GM19324 (cell line): ENCODE results near the gene PCSK2.

Source experiments
- ATAC-seq: cut with Tn5 transposase; IDR thresholded peaks from one replicate; pipeline ENCODE4 v1.9.1; 2021; ENCODE audit warnings: mild to moderate bottlenecking, moderate library complexity; ENCODE audit not compliant: unreplicated experiment, low FRiP score

PCSK2 gene

DNA sequence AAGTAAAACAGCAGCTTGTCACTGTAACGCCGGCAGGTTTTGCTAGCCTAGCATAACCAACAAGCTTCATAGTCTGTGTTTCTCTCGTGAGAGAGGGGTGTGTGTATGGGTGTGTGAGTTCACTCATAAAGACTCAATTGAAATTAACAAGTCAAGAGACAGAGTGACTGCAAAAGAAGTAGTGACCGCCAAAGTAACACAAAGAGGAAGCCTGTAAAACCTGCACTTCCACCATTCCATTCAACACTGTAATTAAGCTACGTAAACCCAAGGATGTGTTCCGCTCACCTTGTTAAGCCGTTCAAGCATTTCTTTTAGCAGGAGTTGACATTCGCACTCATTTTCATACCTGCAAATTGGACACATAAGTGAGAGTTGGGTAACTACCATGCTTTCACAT, 297.7 kb downstream of the PCSK2 start:
- ATAC-seq: no peak

GRCh38 chr20:17525132-17525531, 298.3 kb downstream of the PCSK2 start:
- no peak for ATAC-seq

DNA sequence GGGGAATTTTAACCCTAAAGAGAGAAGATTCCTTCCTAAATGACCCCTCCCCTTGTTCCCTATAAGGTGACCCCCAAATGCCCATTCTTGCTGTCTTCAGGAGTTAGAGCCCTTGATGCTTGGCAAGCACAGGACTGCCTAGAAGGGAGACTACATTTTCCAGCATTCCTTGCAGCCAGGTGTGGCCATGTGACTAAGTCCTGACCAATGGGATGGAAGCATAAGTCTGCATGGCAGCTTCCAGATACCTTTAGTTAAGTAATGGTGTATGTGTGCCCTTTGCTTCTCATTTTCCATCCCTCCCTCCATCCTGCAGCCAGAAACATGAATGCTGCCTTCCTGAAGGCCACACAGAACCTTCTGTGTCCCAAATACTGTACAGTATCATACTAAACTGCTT, 298.8 kb downstream of the PCSK2 start:
- ATAC-seq: no peak

GRCh38 chr20:17529586-17529985, 302.7 kb downstream of the PCSK2 start:
- ATAC-seq: no peak

- ATAC-seq: no peak
Observed at GRCh38 chr20:17530153-17530552, 303.3 kb downstream of the PCSK2 start.

DNA sequence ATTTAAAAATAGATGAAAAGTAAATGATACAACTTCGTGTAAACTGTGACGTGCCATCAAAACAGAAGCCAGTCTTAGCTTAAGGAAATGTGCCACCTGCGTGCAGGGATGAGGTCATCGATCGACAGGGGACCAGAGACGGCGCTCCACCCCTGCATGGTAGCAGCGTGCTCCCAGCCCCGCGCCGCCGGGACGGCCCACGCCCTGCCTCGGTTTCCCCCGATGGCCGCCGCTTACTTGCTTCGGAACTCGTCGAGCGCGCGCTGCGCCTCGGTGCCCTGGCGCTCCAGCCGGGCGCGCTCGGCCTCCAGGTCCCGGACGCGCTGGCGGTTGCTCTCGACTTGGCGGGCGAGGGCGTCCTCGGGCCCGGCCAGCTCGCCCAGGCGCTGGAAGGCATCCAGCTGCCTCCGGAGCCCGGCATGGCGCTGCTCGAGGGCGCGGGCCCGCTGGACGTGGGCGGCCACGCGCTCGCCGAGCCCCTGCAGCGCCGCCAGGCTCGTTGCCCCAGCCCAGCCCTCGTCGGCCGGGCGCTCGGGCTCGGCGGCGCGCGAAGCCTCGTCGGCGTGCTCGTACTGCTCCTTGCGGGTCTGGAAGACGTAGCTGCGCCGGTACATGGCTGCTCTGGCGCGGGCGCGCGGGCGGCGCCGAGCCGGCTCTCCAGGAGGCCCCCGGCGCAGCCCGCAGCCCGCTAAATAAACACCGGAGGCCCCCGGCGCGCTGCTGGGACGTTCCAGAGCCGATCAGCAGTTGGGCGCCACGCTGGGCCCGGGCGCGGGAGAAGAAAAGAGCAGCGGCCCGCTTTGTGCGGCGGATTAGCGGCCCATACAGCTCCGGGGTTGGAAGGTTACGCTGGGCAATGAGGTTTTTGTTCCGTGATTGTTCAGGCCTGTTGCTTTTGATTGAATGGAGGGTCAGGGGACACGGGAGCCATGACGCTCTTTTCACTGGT, 304.1 kb downstream of the PCSK2 start, which contains the start of gene BFSP1:
Gene BFSP1, minus strand, starts transcription at position 664 of the 949 bp plus-strand sequence. Its CDS starts 50 bp downstream, at position 614.
- ATAC-seq: no peak

DNA sequence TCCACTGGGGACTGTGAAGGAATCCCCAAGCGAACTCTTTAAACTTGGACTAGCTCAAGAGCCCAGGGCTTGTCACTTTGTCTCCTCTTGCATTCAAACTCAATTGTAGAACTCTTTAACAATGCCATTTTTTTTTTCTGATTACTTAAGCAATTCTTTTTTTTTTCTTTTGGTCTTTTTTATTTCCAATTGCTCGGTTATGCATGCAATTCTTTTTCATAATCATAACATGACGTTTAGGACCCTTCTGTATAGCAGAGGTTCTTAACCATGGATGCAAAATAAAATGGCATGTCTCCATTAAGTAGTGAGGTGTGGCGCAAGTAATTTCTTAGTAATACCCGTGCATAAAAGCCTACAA, 304.8 kb downstream of the PCSK2 start:
- ATAC-seq: no peak

- no peak for ATAC-seq
Observed at GRCh38 chr20:17533396-17533795, 306.6 kb downstream of the PCSK2 start.

DNA sequence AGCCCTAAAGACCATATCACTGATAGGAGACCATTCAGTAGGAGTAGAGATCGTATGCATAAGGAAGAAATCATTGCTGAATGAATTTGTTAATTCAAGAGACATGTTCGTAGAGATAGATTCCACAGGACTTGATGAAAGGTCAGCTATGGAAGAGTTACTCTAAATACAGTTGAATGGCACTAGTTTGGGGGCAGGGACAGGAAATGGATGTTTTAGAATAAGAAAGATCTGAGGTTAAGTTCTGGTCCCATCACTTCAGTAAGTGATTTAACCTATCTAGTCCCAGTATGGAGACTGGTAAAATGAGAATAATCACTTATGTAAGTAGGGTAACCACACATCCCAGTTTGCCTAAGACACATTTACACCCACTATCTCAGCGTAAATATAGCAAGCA, 307.2 kb downstream of the PCSK2 start:
- no peak for ATAC-seq
